ENCODE results near the gene RING1. TPM values are rescaled to one million over a fixed set of nuclear protein-coding genes. Genes with fewer than 3 reads are reported as not detected.

RING1 gene
- polyA plus RNA-seq, 1 of the 3 experiments (the other 2 are of a cell fraction) = 61.3 TPM

DNA sequence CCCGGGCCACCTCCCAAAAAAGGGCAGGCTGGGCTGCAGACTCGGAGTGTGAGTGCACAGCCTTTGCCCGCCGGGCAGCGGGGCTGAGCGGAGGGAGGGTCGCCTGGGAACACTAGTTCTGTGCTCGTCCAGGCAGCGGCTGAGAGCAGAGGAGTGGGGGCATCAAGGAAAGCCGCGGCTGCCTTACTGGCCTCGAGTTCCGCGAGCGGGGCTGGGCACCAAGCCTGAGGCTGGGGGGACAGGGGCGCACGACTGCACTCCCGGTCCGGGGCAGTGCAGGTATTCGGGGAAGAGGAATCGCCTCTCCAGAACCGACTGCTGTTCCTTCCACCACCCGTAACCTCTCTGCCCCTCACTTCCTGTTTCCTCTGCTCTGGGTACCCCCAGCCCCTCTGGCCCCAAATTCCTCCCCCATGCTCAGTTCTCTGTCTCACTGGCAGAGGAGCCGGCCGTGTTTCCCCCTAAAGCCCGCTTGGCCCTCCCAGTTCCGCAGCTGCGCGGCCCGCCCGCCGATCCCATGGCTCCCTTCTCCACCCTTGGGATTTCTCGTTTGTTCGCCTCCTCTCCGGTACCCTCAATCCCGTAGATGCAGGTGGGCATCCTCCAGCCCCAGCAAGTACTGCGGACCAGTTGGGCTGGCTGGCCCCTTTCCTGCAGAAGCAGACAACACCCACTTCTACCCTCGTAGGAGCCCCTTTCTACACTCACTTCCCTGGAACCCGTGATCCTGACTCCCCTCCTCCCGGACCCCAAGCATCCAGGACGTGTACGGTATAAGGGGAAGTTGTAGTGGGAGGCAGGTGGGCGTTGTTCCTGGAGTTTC, 5.1 kb downstream of the RING1 start:
- Histone ChIP-seq H3K4me3 (ENCODE audit: low read depth in 2 of 2, low read length in 1 of 2) (peak overlapping the region; percentile 57 to 66), H3K4me2 (peak overlapping the region; percentile 94), H3K9ac (peak overlapping the region; percentile 31; the same call in 1 of the 2 replicates), H4K20me1 (ENCODE audit: insufficient read depth) (no peaks in the 10 kb centered on the region), H2AFZ (ENCODE audit: low read depth) (peak overlapping the region; percentile 66; the same call in 1 of the 2 replicates), H3K79me2 (ENCODE audit: insufficient read depth) (peaks cover 5% of the 10 kb centered on the region; the same call in 1 of the 2 replicates), H3K9me3 (no peaks in the 10 kb centered on the region), H3K9me2 (no peaks in the 10 kb centered on the region), H3K27ac (ENCODE audit: low read depth in 2 of 2, low read length in 1 of 2) (peak overlapping the region in 1 of 2 experiments; percentile 43; a peak in 1 of 4 replicates), H3K27me3 (ENCODE audit: insufficient read depth) (no peaks in the 10 kb centered on the region; the same call in 1 of the 2 replicates), H3K4me1 (ENCODE audit: control insufficient read depth in 1 of 2, insufficient read depth in 2 of 2, low read depth in 1 of 2, low read length in 1 of 2) (peaks cover 4 to 25% of the 10 kb centered on the region in 2 experiments; a peak in 3 of 4 replicates), H3K36me3 (replicated peaks in 1 of 2; ENCODE audit: control insufficient read depth in 1 of 2, insufficient read depth in 2 of 2, low read length in 1 of 2) (peaks cover 10 to 19% of the 10 kb centered on the region in 2 experiments), H3F3A (replicated peaks; ENCODE audit: insufficient read depth) (peaks cover 3% of the 10 kb centered on the region)
- peak; percentile 79 for DNase-seq
- ChIA-PET CTCF (interaction anchor here (1.1 to 2.7 kb wide), 2 partner anchors 35 to 52 kb away, joined by 5 to 9 read pairs; no protein-coding TSS in a partner anchor), POLR2A (interaction anchor here (0.6 to 1.4 kb wide), 2 partner anchors 15 to 36 kb away, joined by 3 to 4 read pairs; no protein-coding TSS in a partner anchor)
- 7% methylated on average over 35 of the region's 43 CpGs for WGBS (ENCODE audit: low lambda C conversion rate)
- no peak for TF ChIP-seq RCOR1 (IDR thresholded peaks at IDR 0.05; ENCODE audit: low read length)
- TF ChIP-seq, protein P1, sequence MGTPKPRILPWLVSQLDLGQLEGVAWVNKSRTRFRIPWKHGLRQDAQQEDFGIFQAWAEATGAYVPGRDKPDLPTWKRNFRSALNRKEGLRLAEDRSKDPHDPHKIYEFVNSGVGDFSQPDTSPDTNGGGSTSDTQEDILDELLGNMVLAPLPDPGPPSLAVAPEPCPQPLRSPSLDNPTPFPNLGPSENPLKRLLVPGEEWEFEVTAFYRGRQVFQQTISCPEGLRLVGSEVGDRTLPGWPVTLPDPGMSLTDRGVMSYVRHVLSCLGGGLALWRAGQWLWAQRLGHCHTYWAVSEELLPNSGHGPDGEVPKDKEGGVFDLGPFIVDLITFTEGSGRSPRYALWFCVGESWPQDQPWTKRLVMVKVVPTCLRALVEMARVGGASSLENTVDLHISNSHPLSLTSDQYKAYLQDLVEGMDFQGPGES (IDR thresholded peaks at IDR 0.05; ENCODE audit: low read depth, low read length) = no peak
- TF ChIP-seq EZH2phosphoT487 (IDR thresholded peaks at IDR 0.05; ENCODE audit: borderline replicate concordance, low read depth) = no peak
- TF ChIP-seq RFX5 (IDR thresholded peaks at IDR 0.05; ENCODE audit: low read length) = no peak
- TF ChIP-seq, protein P2, sequence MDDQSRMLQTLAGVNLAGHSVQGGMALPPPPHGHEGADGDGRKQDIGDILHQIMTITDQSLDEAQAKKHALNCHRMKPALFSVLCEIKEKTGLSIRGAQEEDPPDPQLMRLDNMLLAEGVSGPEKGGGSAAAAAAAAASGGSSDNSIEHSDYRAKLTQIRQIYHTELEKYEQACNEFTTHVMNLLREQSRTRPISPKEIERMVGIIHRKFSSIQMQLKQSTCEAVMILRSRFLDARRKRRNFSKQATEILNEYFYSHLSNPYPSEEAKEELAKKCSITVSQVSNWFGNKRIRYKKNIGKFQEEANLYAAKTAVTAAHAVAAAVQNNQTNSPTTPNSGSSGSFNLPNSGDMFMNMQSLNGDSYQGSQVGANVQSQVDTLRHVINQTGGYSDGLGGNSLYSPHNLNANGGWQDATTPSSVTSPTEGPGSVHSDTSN (IDR thresholded peaks at IDR 0.05) = peak; percentile 27; the same call in 1 of the 2 replicates
- TF ChIP-seq, protein P3, sequence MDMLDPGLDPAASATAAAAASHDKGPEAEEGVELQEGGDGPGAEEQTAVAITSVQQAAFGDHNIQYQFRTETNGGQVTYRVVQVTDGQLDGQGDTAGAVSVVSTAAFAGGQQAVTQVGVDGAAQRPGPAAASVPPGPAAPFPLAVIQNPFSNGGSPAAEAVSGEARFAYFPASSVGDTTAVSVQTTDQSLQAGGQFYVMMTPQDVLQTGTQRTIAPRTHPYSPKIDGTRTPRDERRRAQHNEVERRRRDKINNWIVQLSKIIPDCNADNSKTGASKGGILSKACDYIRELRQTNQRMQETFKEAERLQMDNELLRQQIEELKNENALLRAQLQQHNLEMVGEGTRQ (IDR thresholded peaks at IDR 0.05; ENCODE audit: borderline replicate concordance, low read depth, low read length) = no peak
- TF ChIP-seq ELF1 (IDR thresholded peaks at IDR 0.05) = peak; percentile 18; the same call in 1 of the 2 replicates
- no peak for TF ChIP-seq FOSL2 (IDR thresholded peaks at IDR 0.05; ENCODE audit: borderline replicate concordance, low read depth)
- TF ChIP-seq YY1 (IDR thresholded peaks at IDR 0.05; ENCODE audit: low read depth) = no peak
- TF ChIP-seq MEF2A (IDR thresholded peaks at IDR 0.05; ENCODE audit: borderline replicate concordance, low read depth) = no peak
- no peak for TF ChIP-seq TAF1 (IDR thresholded peaks at IDR 0.05; ENCODE audit: borderline replicate concordance, low read depth, low read length)
- no peak for TF ChIP-seq GATA2 (CRISPR knock-in tag; IDR thresholded peaks at IDR 0.05)
- TF ChIP-seq, protein P4, sequence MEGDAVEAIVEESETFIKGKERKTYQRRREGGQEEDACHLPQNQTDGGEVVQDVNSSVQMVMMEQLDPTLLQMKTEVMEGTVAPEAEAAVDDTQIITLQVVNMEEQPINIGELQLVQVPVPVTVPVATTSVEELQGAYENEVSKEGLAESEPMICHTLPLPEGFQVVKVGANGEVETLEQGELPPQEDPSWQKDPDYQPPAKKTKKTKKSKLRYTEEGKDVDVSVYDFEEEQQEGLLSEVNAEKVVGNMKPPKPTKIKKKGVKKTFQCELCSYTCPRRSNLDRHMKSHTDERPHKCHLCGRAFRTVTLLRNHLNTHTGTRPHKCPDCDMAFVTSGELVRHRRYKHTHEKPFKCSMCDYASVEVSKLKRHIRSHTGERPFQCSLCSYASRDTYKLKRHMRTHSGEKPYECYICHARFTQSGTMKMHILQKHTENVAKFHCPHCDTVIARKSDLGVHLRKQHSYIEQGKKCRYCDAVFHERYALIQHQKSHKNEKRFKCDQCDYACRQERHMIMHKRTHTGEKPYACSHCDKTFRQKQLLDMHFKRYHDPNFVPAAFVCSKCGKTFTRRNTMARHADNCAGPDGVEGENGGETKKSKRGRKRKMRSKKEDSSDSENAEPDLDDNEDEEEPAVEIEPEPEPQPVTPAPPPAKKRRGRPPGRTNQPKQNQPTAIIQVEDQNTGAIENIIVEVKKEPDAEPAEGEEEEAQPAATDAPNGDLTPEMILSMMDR (IDR thresholded peaks at IDR 0.05) = no peak
- TF ChIP-seq TCF12 (IDR thresholded peaks at IDR 0.05) = no peak
- no peak for TF ChIP-seq FOXM1 (IDR thresholded peaks at IDR 0.05; ENCODE audit: low read depth)
- no peak for TF ChIP-seq GABPA (IDR thresholded peaks at IDR 0.05; ENCODE audit: low read depth)
- no peak for TF ChIP-seq RXRA (IDR thresholded peaks at IDR 0.05; ENCODE audit: borderline replicate concordance, low read depth)
- no peak for TF ChIP-seq NRF1 (IDR thresholded peaks at IDR 0.05; ENCODE audit: low read depth, low read length)
- TF ChIP-seq, protein P5, sequence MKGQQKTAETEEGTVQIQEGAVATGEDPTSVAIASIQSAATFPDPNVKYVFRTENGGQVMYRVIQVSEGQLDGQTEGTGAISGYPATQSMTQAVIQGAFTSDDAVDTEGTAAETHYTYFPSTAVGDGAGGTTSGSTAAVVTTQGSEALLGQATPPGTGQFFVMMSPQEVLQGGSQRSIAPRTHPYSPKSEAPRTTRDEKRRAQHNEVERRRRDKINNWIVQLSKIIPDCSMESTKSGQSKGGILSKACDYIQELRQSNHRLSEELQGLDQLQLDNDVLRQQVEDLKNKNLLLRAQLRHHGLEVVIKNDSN (IDR thresholded peaks at IDR 0.05; ENCODE audit: borderline replicate concordance, low read depth) = no peak
- no peak for TF ChIP-seq NFIC (IDR thresholded peaks at IDR 0.05; ENCODE audit: borderline replicate concordance)
- TF ChIP-seq EP300 (IDR thresholded peaks at IDR 0.05; ENCODE audit: borderline replicate concordance in 1 of 2, low read depth in 1 of 2, low read length in 1 of 2) = 0 out of 4 replicates have a peak, but pooled peaks of 1 of the 2 experiments have one; percentile 14
- TF ChIP-seq, protein P6, sequence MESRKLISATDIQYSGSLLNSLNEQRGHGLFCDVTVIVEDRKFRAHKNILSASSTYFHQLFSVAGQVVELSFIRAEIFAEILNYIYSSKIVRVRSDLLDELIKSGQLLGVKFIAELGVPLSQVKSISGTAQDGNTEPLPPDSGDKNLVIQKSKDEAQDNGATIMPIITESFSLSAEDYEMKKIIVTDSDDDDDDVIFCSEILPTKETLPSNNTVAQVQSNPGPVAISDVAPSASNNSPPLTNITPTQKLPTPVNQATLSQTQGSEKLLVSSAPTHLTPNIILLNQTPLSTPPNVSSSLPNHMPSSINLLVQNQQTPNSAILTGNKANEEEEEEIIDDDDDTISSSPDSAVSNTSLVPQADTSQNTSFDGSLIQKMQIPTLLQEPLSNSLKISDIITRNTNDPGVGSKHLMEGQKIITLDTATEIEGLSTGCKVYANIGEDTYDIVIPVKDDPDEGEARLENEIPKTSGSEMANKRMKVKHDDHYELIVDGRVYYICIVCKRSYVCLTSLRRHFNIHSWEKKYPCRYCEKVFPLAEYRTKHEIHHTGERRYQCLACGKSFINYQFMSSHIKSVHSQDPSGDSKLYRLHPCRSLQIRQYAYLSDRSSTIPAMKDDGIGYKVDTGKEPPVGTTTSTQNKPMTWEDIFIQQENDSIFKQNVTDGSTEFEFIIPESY (IDR thresholded peaks at IDR 0.05; ENCODE audit: borderline replicate concordance, low read depth) = no peak
- peak; percentile 40; the same call in 1 of the 2 replicates for TF ChIP-seq POLR2AphosphoS5 (IDR thresholded peaks at IDR 0.05; ENCODE audit: low read depth, low read length)

Data from SK-N-SH (cell line).